Thyroid gland (tissue), 4 donors: Measurements from ENCODE around the gene IFI16.

Source experiments
- POLR2A ChIP-seq, 2 donors: fragments of 450-650 bp; IDR thresholded peaks; one replicate each; pipeline ENCODE4 v1.6.1; 2017; ENCODE audit warnings: antibody characterized with exemption in 2 of 2, mild to moderate bottlenecking in 2 of 2, moderate library complexity in 1 of 2
- TF ChIP-seq, protein P1 (sequence below), 6 experiments: fragments of 200-600 bp in 3 of 6; fragments of 450-650 bp in 3 of 6; sonication (generic) in 3 of 6; IDR thresholded peaks; one replicate each; pipeline ENCODE4 v1.5.1; 2016 to 2019; ENCODE audit warnings: antibody characterized with exemption in 6 of 6, mild to moderate bottlenecking in 2 of 6, inconsistent platforms in 1 of 6, moderate library complexity in 1 of 6

DNA sequence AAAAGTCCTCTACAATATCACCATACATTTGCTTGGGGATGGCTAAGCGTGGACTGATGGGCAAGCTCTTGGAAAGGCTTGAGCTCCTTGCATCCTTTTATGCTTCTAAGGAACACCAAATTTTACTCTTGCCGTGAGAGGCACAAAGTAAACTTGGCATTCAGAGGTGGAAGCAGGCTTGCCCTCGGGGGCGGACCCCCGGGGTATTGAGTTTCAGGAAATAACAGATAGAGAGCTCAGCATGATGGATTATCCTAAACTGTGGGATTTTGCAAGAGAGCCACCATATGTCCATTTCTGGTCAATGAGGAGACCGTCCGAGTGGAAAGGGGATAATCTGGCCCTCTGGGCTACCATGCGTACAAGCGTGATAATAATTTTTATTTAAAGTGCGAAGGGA, 14.0 kb downstream of the IFI16 start:
- TF ChIP-seq, protein P1, sequence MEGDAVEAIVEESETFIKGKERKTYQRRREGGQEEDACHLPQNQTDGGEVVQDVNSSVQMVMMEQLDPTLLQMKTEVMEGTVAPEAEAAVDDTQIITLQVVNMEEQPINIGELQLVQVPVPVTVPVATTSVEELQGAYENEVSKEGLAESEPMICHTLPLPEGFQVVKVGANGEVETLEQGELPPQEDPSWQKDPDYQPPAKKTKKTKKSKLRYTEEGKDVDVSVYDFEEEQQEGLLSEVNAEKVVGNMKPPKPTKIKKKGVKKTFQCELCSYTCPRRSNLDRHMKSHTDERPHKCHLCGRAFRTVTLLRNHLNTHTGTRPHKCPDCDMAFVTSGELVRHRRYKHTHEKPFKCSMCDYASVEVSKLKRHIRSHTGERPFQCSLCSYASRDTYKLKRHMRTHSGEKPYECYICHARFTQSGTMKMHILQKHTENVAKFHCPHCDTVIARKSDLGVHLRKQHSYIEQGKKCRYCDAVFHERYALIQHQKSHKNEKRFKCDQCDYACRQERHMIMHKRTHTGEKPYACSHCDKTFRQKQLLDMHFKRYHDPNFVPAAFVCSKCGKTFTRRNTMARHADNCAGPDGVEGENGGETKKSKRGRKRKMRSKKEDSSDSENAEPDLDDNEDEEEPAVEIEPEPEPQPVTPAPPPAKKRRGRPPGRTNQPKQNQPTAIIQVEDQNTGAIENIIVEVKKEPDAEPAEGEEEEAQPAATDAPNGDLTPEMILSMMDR (IDR thresholded peaks at IDR 0.05) = no peak
- TF ChIP-seq POLR2A (IDR thresholded peaks at IDR 0.05) = no peak
